Muscle of arm (tissue), 12 donors: ENCODE results near the gene LIMS1. TPM values are rescaled to one million over a fixed set of nuclear protein-coding genes. Genes with fewer than 3 reads are reported as not detected.

Source experiments
- DNase-seq: peaks from one replicate; pipeline ENCODE4 v3.0.0-alpha.2; 2013
- polyA plus RNA-seq, 12 donors: library from polyadenylated mRNA; unstranded; fragments of 120-200 nt; gene quantifications; one replicate each; pipeline ENCODE4 v1.2.1, GENCODE V29; 2013; ENCODE audit not compliant: insufficient read length in 12 of 12

The LIMS1 gene
- polyA plus RNA-seq, 12 donors, result 42.9 to 63.8 (median 50.8) TPM; not detected in 1

DNA sequence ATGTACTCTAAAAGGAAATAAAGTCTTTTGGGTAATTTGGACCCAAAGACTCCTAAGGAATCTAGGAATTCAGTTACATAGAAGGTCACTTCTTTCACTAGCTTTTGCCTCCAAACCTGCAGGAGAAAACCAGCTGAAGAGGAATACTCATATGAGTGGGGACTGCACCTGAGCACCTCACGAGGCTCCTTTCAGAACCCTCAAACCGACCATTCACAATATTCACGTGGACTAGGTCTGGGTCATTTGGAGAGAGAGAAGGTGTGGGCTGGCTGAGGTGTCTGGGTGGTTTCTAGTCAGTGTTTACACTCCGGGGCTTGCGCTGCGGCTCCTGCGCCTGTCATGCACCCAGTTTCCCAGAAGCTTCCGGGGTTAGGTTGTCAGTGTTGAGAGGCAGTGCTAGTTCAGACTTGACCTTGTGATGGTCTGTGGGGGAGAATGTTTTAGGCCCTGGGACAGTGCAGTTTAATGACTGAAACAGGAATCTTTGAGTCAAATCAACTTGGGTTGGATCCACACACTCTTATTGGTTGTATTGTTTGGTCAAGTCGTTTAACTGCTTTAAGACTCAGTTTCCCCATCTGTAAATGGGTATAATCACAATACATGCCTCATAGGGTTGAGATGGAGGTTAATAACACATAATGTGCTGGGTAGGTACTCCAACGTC, 78.4 kb downstream of the LIMS1 start:
- no peak for DNase-seq

DNA sequence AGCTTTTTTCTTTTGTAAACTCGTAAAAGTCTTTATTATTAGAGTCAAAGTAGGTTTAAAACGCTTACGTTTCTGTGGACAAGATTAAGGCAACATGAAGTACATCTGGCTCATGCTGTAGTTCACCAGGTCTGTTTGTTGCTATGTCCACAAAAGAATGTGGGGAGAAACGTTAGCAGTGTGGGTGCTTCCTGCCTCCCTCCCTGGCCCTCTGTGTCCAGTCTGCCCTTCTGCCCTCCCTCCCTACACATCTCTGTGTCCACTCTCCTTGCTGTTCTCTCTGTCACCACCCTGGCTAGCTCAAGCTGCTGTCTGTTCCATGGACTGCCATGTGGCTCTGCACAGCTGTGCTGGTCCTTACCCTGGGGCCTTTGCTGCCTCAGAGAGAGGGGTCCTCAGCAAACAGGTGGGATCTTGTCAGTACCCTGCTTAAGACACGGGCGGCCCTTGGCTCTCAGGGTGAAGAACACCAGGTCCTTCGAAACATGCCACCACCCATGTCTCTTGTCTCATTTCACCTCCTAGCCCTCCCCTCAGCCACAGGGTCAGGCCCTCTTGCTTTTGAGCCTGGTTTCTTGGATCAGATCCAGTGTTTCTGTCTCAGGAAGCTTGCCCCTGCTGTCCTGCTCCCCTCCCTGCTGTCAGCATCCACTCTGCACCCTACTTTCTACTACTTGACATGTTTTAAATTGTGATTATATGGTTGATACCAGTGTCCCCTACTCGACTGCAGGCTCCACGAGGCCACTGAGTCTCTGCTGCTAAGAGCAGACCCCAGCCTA, 79.2 kb downstream of the LIMS1 start:
- DNase-seq, result no peak

DNA sequence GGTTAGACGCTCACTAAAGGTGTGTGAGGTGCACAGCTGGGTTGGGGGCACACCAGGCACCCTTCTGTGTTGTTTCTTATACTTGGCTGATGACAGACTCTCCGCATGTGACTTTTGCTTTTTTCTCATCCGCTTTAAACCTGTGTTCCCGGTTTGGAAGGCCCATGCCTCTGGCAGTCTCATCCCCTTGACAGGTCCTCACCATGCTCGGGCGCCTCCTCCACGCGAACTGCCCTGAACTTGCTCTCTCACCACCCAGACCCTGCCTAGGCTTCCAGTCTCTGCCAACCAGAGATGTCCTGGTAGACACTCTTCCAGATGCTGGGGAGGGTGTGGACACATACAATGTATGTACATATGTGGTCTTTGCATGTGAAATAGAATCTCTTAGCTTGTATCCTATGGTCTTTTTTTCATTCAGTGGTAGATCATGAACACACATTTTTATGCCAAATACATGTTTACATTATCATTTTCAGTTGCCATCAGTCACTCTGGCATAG, 79.8 kb downstream of the LIMS1 start:
- no peak for DNase-seq

DNA sequence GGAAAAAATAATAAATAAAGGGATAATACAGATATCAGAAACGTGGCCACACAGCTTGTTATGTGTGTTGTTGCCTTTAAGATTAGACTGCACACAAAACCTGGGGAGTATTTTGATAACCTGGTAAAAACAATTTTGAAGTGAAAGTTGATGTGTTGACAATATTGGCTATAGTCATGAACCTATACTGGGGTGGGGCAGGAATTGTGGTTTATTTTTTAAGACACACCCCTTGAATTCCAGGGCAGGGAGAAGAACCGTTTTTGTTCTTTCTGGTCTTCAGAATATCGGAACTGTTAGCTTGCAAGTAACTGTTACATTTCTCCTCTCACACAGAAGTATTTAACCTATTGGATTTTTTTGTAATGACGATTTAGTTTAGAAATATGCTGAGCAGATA, 80.4 kb downstream of the LIMS1 start:
- DNase-seq, result no peak

DNA sequence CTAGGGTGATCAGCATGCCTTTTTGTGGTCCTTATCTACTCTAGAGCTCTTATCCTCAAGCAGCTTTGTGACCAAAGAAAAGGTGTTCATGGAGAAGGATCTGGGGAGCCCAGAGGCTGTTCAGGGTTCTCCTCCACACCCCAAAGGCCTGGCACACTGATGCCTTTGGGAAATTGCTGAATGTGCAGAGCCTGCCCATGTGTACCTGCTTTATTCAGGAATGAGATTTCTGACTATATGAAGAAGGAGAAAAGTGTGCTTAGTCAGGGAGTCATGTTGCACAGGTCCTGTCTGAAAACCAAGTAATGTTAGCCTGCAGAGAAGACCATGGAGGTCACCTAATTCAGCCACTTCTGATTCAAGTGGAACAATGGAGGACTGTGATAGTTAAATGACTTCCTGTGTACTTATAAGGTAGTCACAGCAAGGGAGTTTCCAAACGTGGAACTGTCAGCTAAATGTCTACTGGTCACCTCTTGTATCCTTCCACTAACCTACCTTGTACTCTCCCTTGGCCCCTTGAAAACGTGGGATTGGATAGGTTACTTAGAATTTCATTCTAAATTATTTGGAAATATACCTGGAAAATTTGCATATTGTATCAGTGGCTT, 81.3 kb downstream of the LIMS1 start:
- DNase-seq, result no peak

DNA sequence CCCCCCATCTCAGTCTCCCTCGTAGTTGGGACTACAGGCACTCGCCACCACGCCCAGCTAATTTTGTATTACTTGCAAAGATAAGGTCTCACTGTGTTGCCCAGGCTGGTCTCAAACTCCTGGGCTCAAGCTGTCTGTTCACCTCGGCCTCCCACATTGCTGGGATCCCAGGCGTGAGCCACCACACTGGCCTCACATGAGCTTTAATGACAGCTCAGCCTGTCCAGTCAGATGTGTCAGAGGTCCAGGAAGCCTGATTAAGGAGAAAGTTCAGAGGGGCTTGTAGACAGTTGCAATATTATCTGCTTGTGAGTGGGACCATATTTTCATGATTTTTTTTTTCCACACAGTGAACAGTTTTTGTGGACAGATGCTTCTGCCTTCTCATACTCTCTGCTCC, 82.0 kb downstream of the LIMS1 start:
- DNase-seq, result no peak

DNA sequence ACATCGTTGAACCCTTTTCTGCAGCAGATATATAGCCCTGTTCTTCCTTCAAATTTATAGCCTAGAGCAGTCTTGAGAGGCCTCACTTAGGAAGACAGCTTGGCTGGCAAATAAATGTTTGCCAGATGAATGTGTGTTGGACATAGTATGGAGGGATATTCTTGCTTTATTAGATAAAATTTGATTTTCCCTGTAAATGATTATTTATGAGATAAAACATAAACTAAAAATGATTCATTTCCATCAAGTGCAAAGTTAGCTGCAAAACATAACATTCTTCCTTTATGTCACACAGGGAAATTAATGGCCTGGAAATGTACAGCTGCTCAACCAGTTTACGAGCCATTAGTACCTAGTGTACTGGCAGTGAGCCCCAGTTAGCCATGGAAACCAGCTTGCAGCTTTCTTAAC, 82.5 kb downstream of the LIMS1 start:
- DNase-seq, result no peak

DNA sequence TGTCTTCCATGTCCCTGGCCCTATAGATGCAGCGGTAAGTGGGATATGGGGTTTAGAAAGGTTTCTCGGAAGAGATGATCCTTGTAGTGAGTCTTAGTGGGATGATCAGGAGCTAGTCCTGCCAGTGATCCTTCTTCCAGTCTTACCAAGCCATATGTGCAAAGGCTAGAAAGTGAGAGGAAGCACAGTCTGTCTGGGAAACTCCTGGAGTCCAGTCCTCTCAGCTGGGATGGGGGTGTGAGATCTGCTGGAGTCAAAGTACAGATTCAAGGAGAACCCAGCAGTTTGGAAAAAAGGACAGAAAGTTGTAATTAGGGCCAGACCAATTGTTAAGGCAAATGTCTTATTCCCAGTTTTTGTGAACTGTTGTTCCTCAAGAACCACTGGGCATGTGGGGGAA, 83.3 kb downstream of the LIMS1 start:
- DNase-seq, result no peak

DNA sequence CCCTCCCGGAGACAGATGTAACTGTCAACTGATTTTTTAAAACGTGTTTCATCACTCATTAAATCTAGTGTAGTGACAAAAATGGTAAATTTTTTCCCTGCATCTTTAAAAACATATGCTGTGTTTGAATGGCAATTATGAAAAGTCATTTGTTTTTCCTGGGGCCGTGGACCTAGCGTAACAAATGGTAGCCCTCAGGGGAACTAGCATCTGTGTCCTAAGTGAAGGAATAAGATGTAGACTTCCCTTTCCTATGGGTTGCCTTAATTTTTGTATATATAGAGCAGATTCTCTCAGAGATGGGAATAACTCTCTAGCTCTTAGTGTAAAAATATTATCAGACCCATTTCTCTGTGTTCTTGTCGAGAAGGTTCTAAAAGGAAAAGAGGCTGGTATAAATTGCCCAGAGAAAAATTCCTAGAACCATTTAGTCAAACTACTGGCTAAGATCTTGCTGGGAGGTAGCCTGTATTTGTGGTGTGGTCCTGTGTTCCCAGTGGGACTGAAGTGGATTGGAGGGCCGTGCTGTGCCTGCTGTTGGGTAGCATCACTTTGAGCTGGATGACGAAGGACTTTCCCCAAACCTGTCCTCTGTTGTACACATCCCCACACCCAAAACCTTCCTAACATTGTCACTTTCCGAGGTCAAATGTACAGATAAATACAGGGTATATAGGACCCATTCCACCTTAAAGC, 85.8 kb downstream of the LIMS1 start:
- no peak for DNase-seq

DNA sequence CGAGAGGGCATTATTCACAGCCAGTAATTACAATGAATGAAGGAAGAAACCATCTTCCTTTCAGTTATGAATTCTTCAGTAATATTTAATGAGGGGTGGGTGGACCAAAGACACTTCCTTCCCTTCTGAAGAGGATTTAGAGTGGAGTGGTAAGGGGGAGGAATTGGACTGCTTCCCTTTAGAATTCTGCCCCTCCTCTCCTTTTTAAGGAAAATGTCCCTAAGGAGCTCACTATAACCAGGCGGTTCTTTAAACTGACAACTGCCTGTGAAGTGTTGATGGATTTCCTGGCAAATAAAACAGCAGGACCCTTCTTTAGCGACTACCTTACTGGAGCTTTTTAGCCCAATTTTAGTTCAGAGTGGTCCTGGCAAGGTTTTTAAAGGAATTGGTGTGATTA, 86.4 kb downstream of the LIMS1 start:
- DNase-seq, result no peak

DNA sequence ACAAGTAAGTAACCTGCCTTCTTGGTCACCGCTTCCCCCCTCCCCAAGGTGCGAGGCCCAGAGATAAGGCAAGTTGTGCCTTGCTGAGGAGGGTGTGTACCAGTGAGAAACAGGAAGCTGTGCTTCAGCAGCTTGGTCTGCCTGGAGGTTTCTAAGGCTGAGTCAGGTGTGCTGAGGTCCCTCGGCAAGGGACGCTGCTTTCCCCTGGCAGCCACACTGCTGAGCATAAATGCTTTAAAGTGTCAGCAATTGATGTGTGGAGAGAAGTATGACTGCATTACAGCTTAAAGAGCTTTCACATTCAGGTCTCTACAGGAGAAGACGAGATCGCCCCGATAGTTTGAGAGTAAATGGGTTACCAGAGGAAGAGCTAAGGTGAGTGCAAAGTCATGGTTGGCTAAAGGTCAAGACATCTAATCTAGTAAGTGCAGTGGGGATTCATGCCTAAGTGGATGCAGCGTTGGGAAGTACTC, 86.9 kb downstream of the LIMS1 start:
- DNase-seq, result no peak

DNA sequence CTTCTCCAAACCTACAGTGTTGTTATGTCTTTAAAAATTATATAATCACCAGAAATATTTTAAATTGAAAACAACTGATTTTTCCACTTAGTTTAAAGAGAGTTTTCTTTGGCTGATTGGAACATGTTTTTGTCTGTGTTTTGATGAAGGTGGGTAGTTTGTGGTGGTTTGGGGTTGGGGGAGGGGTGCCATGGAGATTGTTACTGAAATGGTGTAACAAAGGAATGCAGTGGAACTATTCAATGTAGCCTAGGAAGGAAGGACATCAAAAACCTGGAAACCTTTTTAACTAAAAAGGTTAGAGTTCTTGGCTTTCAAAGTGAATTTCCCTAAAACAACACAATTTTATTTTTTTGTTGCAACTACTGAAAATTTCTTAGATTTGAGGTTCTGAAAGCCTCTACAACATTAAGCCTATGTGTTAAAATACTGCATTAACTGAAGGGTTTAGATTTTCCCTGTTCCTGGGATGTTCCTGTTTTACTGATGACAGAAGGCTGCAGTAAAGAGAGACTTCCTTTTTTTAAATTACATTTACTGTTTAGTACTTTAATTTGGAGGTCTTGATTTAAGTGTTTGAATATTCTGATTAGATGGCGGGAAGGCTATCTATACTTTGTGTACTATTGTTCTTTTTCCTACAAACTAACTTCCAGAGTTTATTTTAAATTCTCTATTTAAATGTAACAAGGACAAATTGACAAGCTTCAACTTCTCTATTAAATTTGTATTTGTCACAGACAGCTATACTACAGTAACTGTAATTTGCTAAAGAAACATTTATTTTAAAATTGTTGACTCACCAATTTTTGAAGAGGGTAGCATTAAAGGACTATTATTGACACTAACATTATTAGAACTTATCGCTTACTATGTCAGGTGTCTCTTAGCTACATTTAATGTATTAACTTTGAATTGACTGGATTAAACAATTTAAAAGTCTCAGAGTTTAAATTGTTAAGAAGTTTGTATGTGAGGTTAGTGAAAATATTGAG, 87.7 kb downstream of the LIMS1 start:
- DNase-seq, result no peak

DNA sequence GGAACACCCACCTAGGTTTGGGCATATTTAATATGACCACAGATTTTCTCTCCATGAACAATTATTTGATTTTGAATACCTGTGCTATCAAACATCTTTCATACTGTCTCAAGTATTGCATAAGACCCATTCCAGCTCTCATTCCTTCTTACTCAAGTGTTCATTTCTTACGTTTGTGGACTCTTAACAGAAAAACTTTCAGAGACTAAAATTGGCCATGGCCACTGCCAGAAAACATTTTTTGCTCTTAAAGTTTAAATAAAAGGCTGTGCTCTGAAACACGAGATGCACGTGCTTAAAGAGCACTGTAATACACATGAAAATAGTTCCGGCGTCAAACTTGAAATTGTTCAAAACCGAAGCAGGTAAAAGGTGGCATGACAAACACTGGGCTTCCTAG, 89.3 kb downstream of the LIMS1 start:
- DNase-seq, result no peak

DNA sequence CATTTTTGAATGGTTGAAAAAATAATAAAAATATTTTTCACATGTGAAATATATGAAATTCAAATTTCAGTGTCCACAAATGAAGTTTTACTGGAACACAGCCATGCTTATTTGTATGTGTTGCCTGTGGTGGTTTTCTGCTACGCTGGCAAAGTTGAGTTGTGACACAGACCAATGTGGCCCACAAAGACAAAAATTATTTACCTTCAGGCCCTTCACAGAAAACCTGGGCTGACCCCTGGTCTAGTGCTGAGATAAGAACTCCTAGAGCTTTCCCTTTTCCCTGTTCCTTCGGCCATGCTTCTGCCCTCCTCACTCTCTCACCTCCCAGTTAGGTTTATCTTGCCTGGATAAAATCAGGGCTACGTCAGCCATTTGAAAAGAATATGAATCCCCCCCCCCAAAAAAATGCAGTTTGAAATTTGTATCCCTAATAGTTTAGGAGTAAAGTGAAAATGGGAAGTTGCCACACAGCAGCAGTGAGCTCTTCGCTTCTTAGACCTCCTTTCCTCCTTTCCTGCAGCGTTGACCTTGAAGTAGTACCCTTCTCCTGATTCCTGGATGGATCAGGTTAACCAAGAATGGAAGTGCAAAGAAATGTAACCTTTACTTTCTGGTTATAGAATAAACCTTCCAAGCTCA, 91.0 kb downstream of the LIMS1 start:
- DNase-seq, result no peak

DNA sequence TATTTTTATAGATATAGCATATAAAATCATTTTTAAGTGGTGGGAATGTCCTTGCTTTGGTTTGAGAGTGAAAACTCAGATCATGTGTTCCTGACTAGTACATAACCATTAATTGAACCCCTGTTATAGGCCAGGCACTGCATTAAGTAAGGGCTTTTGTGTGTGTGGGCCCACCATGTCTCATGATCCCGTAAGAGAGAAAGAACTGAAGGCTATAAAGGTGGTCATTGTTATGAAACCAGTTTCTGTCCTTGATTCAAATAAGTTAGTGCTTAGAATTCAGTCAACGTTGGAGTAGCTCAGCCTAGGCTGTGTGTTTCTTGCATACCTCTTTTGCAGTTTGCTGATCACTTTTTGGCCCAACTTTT, 91.5 kb downstream of the LIMS1 start:
- DNase-seq, result no peak

DNA sequence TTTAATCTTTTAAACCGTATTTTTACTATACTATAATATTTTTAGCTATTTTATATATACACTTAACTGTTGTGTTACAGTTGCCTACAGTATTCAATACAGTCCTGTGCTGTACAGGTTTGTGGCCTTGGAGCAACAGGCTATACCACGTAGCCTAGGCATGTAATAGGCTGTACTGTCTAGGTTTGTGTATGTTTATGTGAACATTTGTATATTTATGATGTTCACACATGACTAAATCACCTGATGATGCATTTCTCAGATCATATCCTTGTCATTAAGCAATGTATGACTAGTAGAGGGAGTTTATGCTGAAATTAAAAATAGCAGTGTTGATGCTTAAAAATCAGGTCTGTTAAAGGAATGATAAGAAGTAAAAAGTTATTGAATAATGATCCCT, 92.7 kb downstream of the LIMS1 start:
- DNase-seq, result no peak

DNA sequence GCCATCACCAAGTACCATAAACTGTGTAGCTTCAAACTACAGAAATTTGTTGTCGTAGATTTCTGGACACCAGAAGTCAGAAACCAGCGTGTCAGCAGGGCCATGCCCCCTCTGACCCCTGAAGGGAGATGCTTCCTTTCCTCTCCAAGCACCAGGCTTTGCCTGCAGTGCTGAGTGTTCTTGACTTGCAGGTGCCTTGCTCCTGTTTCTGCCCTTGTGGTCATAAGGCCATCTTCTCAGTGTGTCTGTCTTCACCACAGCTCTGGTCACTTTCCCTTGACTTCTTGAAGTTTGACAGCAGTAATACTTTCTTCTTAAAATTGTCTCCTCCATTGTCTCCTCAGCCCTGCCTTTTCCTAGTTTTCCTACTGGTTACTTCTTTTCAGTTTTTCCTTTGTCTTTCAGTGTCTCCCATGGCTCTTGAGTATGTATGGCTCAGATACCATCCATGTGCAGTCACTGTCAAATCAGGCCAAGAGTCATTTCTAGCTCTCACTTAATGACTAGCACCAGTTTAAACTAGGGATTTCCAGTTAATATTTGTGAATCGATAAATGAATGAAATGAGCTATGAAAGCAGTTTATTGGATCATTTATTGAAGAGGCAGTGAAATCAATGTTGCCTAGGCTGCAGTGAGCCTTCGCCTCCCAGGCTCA, 93.8 kb downstream of the LIMS1 start:
- no peak for DNase-seq

DNA sequence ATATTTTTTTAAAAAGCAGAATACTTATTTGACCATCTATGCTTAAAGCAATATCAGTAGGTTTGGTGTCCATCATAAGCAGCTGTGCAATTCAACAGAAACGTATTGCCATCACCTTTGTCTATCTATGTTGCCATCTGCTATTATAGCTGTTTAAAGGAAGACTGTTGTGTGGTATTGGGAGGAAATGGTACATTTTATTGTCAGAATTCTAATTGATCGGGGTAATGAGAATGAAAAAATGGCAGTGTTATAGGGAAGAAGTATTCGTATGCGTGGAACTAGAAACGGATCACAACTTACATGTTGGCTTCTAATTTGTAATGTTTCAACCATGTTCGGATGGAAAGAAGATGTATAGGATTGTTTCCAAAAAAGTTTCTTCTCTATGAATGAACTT, 94.7 kb downstream of the LIMS1 start:
- DNase-seq, result no peak

DNA sequence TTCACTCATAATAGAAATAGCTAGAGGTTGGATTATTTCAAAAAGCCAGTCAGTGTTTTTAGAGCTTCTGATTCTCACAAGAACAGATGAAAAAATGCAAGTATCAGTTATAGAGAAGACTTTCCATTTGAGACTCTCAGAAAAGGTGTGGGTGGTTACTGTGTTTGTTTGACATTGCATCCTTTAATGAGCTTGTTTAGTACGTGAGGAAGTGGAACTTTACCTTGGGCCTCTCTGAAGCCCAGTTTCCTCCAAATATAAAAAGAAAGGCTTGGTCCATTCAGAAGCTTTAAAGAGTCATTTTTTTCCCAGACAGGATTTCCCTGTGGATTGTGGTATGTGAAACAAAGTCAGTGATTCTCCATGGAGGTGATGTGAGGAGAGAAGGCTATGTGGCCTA, 95.1 kb downstream of the LIMS1 start:
- no peak for DNase-seq
